K562 (cell line): ENCODE data around the gene UMAD1.

Source experiments
- CEBPB ChIP-seq: fragments of 450-650 bp; IDR thresholded peaks from 2 replicates; pipeline ENCODE4 v1.6.1; 2016; ENCODE audit warnings: missing genetic modification characterization, missing compliant biosample characterization
- E2F5 ChIP-seq: sonication (generic); formaldehyde crosslinking; IDR thresholded peaks from 2 replicates; pipeline ENCODE4 v1.8.0; 2022; ENCODE audit warnings: mild to moderate bottlenecking, missing genetic modification reagents
- ESRRA ChIP-seq: fragments of 450-650 bp; IDR thresholded peaks from 2 replicates; pipeline ENCODE4 v1.6.1; 2014; ENCODE audit warnings: low read depth, mild to moderate bottlenecking, moderate library complexity, borderline replicate concordance
- POLR2G ChIP-seq: fragments of 200-400 bp; formaldehyde crosslinking; IDR thresholded peaks from 2 replicates; pipeline ENCODE4 v1.6.1; 2017; ENCODE audit warnings: low read depth, mild to moderate bottlenecking, antibody characterized with exemption, low read length, moderate library complexity
- RAD21 ChIP-seq, 2 experiments: fragments of 250-450 bp in 1 of 2; fragments of 450-650 bp in 1 of 2; sonication (Bioruptor Pico) in 1 of 2; formaldehyde crosslinking in 1 of 2; IDR thresholded peaks in 1 of 2; conservative IDR thresholded peaks in 1 of 2; 2 replicates each; pipeline versions ENCODE4 v1.4.0 to v1.8.0; 2020 to 2022; ENCODE audit warnings: mild to moderate bottlenecking in 2 of 2, moderate library complexity in 1 of 2
- SMAD4 ChIP-seq: fragments of 250-450 bp; sonication (Bioruptor Pico); conservative IDR thresholded peaks from 2 replicates; pipeline ENCODE4 v1.8.0; 2021; ENCODE audit warnings: inconsistent platforms, mild to moderate bottlenecking, moderate library complexity
- STAG1 ChIP-seq: sonication (generic); formaldehyde crosslinking; IDR thresholded peaks from 2 replicates; pipeline ENCODE4 v1.5.0; 2020; ENCODE audit warnings: missing genetic modification reagents, borderline replicate concordance
- ZNF263 ChIP-seq: sonication (generic); formaldehyde crosslinking; IDR thresholded peaks from 2 replicates; pipeline ENCODE4 v1.8.0; 2022; ENCODE audit warnings: mild to moderate bottlenecking, missing genetic modification reagents, borderline replicate concordance
- ZNF407 ChIP-seq: fragments of 450-650 bp; IDR thresholded peaks from 2 replicates; pipeline ENCODE4 v1.6.1; 2016; ENCODE audit warnings: low read depth

- TF ChIP-seq CEBPB (tag) (no peak), ESRRA (no peak), RAD21 (CRISPR knock-in tag; conservative IDR thresholded peaks at IDR 0.05 in 1 of 2, IDR thresholded peaks at IDR 0.05 in 1 of 2) (no peak), POLR2G (no peak), E2F5 (CRISPR knock-in tag) (no peak), ZNF407 (no peak), ZNF263 (CRISPR knock-in tag) (no peak), STAG1 (CRISPR knock-in tag) (no peak), SMAD4 (CRISPR knock-in tag) (no peak)
These were observed 130.9 kb downstream of the UMAD1 start for GRCh38 chr7:7771452-7771851.
